Measurements from ENCODE around the gene CNBD2.
"Not testable (repeated sequence)": the region's sequence is repeated elsewhere in the genome, so short reads cannot be mapped to it uniquely, and the experiment has no call there.

CNBD2 gene

DNA sequence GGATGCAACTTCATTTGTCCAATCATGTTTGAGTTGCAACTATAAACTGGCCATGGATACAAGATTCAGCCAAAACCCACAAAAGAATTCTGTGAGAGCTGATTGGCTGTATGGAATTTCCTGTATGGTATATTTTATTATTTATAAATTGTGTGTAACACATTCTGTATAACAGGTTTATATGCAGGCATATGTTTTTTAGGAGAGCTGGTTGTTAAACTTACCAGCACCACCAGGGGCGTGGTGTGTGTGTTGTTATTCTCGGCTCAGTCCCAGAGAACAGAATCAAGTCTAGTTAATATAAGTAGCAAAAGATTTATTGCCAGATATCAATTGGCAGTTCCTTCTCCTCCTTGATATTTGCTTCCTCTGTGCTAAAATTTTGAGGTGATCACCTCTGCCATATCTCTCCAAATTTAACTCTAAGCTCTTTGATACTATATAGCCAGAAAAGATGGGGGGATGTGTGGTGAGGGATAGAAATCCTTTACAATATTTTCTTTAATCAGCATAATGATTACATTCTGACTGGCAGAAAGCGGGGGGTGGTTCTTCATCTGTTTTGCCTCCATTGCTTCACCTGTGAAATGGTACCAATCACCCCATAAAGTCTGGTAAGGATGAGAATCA, 22.9 kb downstream of the CNBD2 start:
- TF ChIP-seq, protein P1, sequence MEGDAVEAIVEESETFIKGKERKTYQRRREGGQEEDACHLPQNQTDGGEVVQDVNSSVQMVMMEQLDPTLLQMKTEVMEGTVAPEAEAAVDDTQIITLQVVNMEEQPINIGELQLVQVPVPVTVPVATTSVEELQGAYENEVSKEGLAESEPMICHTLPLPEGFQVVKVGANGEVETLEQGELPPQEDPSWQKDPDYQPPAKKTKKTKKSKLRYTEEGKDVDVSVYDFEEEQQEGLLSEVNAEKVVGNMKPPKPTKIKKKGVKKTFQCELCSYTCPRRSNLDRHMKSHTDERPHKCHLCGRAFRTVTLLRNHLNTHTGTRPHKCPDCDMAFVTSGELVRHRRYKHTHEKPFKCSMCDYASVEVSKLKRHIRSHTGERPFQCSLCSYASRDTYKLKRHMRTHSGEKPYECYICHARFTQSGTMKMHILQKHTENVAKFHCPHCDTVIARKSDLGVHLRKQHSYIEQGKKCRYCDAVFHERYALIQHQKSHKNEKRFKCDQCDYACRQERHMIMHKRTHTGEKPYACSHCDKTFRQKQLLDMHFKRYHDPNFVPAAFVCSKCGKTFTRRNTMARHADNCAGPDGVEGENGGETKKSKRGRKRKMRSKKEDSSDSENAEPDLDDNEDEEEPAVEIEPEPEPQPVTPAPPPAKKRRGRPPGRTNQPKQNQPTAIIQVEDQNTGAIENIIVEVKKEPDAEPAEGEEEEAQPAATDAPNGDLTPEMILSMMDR (IDR thresholded peaks at IDR 0.05; ENCODE audit: extremely low read depth, missing control alignments): no peak
- no peak for DNase-seq (ENCODE audit: low spot score)

DNA sequence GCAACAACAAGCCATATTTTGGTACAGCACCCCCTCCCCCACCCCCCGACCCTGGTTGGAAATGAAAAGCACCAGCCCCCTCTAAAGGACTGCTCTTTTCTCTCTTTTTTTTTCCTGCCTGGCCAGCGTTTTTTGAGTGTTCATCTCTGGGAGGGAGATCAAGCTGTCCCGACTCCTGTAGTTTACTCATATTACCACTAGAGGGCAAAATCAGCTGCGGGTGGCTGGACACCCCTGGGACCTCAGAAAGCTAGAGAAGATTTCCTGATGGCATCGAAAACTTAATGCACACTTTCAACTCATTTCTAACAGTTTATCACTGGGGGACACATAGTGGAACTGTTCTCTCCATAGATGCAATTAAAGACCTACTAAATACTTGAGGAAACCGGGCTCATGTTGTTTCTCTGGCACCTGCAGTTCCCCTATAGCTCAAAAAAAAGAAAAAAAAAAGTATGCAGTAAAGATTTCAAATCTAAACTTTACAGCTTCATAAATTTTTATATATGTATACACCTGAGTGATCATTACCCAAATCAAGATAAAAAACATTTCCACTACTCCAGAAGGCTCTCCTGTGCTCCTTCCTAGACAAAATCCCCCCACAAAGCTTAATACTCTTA, 24.4 kb downstream of the CNBD2 start:
- DNase-seq (ENCODE audit: low spot score): peak; percentile 84
- TF ChIP-seq, protein P1 (IDR thresholded peaks at IDR 0.05; ENCODE audit: extremely low read depth, missing control alignments): peak; percentile 84

DNA sequence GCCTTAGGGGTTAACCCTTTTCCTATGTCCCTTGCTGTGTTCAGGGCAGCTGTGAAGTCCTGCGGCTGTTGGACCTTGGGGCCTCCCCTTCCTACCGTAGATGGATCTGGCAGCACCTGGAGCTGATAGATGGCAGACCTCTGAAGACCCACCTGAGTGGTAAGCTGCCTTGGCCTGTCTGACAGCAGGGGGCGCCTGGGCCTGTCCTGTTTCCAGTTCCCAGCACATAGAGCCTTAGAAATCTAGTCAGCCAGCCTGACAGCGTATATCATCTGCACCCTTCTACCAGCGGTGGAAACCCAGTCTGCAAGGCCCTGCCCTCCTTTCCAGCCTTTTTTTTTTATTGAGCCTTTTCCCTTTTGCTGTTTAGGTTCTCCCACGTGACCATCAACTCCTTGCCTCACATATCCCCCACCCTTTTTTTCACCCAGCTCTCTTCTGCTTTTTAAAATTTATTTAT, 26.6 kb downstream of the CNBD2 start:
- peak; percentile 85 for DNase-seq (ENCODE audit: low spot score)
- TF ChIP-seq, protein P1 (IDR thresholded peaks at IDR 0.05; ENCODE audit: extremely low read depth, missing control alignments): peak; percentile 89

DNA sequence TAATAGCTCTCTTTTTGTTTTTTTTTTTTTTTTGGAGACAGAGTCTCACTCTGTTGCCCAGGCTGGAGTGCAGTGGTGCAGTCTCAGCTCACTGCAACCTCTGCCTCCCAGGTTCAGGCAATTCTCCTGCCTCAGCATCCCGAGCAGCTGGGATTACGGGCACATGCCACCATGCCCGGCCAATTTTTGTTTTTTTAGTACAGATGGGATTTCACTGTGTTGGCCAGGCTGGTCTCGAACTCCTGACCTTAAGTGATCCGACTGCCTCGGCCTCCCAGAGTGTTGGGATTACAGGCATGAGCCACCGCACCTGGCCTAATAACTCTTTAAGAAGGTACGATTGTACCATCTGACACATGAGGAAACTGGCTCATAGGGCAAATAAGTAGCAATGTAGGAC, 28.1 kb downstream of the CNBD2 start:
- DNase-seq (ENCODE audit: low spot score): not testable (repeated sequence)

DNA sequence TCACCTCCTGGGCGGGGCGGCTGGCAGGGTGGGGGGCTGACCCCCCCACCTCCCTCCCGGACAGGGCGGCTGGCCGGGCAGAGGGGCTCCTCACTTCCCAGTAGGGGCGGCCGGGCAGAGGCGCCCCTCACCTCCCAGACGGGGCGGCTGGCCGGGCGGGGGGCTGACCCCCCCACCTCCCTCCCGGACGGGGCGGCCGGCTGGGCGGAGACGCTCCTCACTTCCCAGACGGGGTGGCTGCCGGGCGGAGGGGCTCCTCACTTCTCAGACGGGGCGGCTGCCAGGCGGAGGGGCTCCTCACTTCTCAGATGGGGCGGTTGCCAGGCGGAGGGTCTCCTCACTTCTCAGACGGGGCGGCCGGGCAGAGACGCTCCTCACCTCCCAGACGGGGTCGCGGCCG, 32.9 kb downstream of the CNBD2 start:
- not testable (repeated sequence) for DNase-seq (ENCODE audit: low spot score)

DNA sequence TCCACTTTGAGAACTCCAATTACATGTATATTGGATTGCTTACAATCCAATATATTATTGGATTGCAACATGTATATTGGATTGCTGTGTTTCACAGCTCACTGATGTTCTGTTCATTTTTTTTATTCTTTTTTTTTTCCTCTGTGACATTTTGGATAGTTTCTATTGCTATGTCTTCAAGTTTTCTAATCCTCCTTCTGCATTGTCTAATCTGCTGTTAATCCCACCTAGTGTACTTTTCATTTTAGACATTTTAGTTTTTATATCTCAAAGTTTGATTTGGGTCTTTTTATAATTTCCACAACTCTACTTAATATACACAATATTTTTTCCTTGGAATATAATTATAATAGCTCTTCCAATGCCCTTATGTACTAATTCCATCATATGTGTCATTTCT, 34.5 kb downstream of the CNBD2 start:
- DNase-seq (ENCODE audit: low spot score): no peak
- TF ChIP-seq, protein P1 (IDR thresholded peaks at IDR 0.05; ENCODE audit: extremely low read depth, missing control alignments): no peak

DNA sequence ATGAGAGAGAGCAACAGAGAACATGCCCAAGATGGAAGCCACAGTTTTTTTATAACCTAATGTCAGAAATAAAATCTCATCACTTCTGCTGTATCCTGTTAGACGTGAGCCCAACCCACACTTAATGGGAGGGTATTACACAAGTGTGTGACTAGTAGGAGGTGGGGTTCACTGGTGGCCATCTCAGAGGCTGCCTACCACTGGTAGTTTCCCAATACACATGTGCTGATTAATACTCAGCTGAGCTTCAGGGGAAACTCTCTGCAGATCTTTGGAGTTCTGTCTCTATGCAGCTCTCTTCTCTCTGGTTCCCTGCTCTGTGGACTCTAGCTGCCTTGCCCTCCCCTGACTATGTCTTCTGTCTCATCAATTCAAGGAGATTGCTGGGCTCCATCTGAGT, 35.7 kb downstream of the CNBD2 start:
- TF ChIP-seq, protein P1 (IDR thresholded peaks at IDR 0.05; ENCODE audit: extremely low read depth, missing control alignments): no peak
- DNase-seq (ENCODE audit: low spot score): no peak

DNA sequence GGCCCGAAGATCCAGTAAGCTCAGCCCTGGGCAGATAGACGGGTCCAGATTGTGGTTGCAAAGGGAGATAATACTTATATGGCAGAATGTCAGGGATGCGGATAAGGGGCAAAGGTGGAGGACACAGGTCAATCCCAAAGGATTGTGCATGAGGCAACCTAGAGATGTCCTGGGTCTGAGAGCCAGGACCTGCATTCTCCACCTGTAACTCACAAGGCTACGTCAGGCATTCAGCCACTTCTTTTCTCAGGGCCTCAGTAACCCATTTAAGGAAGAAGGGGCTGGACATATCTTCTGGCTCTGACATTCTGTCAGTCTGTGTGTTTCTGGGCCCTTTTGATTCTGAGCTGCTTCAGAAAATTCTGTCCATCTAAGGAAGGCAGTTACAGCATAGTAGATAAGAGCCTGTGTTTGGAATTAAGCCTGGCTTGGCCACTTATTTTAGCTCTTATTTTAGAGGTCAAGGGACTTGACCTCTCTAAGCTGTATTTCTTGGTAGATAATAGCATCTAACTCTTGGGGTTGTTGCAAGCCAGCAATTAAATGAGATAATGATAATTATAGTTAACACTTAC, 40.2 kb downstream of the CNBD2 start:
- DNase-seq (ENCODE audit: low spot score): no peak

More for the DNA sequence above, 40.2 kb downstream of the CNBD2 start:
- TF ChIP-seq, protein P1 (IDR thresholded peaks at IDR 0.05; ENCODE audit: extremely low read depth, missing control alignments): no peak

Data from GM20000 (cell line).